ENCODE measurements around the gene MPST.
A peak's percentile ranks its signal among the peaks of the same experiment; 100 is the strongest.

MPST gene

DNA sequence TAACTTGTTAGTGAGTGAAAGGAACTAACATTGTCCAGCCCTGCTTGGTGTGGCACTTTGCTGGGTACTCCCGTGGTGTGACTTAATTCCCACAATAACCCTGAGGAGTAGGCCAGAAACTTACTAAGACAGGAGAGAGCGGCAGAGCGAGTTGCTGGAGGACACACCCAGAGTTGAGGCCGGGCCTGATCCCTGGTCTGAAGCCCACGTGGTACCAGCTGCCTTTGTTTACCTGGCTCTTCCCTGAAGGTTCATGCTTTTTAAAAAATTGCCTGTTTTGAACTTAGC, 594 bp downstream of the MPST start:
- CTCF ChIA-PET: interaction anchor here (0.8 kb wide), 1 partner anchor 177 kb away, joined by 3 read pairs; no protein-coding TSS in a partner anchor
- DNase-seq (ENCODE audit: extremely low spot score): peak; percentile 56
- TF ChIP-seq FOXK2 (IDR thresholded peaks at IDR 0.05) (no peak), HDGF (IDR thresholded peaks at IDR 0.05; ENCODE audit: borderline replicate concordance) (0 out of 2 replicates have a peak, but pooled peaks have one; percentile 26)
- POLR2A ChIA-PET: interaction anchor here (0.6 to 2.8 kb wide), 8 partner anchors 9 to 244 kb away, joined by 3 to 21 read pairs (median 4); partner anchors contain the start of gene IFT27

DNA sequence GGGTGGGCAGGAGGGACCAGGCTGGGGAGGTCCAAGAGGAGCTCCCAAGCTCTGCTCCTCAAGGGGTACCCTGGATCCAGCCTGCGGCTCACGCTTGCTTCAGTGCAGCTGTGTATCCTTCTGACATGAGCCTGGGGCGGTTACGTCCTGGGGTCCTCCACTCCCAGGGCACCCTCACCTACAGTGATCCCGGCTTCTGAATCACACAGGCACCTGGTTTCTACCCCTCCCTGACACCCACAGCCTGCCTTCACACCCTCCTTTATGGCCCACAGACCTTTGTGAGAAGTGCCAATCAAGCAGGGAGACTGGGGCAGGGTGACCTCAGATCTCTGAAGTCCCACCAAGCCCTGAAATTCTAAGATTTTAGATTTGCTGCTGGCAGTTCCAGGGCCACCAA, 1.5 kb downstream of the MPST start:
- POLR2A ChIA-PET: interaction anchor here (2.8 kb wide), 1 partner anchor 11 kb away, joined by 11 read pairs; no protein-coding TSS in a partner anchor
- CTCF ChIA-PET: interaction anchor here (0.6 to 1.5 kb wide), 4 partner anchors 11 to 259 kb away, joined by 3 to 10 read pairs (median 5); no protein-coding TSS in a partner anchor
- TF ChIP-seq BHLHE40 (IDR thresholded peaks at IDR 0.05; ENCODE audit: borderline replicate concordance) (no peak), LEF1 (IDR thresholded peaks at IDR 0.05; ENCODE audit: borderline replicate concordance) (no peak), ZNF384 (IDR thresholded peaks at IDR 0.05) (no peak), SUZ12 (IDR thresholded peaks at IDR 0.05) (no peak), CTBP1 (IDR thresholded peaks at IDR 0.05; ENCODE audit: borderline replicate concordance) (no peak), NFRKB (IDR thresholded peaks at IDR 0.05) (no peak), ELF4 (IDR thresholded peaks at IDR 0.05) (no peak), ARNT (IDR thresholded peaks at IDR 0.05) (no peak), L3MBTL2 (conservative IDR thresholded peaks at IDR 0.05) (no peak), FOXK2 (IDR thresholded peaks at IDR 0.05) (no peak)
- TF ChIP-seq, protein P1, sequence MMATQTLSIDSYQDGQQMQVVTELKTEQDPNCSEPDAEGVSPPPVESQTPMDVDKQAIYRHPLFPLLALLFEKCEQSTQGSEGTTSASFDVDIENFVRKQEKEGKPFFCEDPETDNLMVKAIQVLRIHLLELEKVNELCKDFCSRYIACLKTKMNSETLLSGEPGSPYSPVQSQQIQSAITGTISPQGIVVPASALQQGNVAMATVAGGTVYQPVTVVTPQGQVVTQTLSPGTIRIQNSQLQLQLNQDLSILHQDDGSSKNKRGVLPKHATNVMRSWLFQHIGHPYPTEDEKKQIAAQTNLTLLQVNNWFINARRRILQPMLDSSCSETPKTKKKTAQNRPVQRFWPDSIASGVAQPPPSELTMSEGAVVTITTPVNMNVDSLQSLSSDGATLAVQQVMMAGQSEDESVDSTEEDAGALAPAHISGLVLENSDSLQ (IDR thresholded peaks at IDR 0.05): no peak
- no peak for DNase-seq (ENCODE audit: extremely low spot score)

DNA sequence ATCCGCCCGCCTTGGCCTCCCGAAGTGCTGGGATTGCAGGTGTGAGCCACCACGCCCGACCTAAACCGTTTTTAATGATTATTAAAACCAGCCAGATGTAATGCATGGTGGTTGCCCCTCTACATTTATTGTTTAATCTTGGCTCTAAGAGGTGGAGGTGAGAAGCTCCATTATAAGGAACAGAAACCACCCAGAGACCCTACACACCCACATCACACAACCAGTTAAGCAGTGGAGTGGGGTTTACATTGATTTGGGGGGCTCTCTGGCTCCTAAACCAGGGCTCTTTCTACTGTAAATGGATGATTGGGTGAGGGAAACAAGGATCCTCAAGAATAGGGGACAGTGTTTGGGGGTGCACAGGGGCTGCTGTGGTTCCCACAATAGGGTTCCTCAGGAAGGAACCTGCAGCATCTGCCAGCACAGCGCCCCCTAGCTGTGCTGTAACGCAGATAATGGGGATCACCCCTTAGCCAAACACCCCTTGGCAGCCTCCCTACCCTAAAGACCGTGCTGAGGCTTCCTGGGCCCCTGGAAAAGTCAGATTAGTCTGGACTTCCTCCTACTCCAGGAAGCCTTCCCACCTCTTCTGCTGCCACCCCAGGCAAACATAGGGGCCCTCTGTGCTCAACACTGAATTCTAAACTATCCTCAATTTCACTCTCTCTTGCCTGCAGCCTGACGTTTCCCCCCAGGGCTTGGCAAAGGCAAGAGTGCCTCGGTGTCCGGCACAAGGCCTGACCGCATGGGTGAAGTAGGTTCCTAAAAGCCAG, 2.4 kb downstream of the MPST start:
- POLR2A ChIA-PET: no interaction called here
- peak; percentile 59 for DNase-seq (ENCODE audit: extremely low spot score)
- no peak for TF ChIP-seq SUZ12 (IDR thresholded peaks at IDR 0.05)
- TF ChIP-seq CTBP1 (IDR thresholded peaks at IDR 0.05; ENCODE audit: borderline replicate concordance): no peak
- TF ChIP-seq FOXM1 (IDR thresholded peaks at IDR 0.05; ENCODE audit: borderline replicate concordance): no peak
- TF ChIP-seq LEF1 (IDR thresholded peaks at IDR 0.05; ENCODE audit: borderline replicate concordance): no peak
- no peak for TF ChIP-seq ARNT (IDR thresholded peaks at IDR 0.05)
- CTCF ChIA-PET: interaction anchor here (0.7 to 1.5 kb wide), 3 partner anchors 11 to 23 kb away, joined by 3 to 10 read pairs (median 3); no protein-coding TSS in a partner anchor

DNA sequence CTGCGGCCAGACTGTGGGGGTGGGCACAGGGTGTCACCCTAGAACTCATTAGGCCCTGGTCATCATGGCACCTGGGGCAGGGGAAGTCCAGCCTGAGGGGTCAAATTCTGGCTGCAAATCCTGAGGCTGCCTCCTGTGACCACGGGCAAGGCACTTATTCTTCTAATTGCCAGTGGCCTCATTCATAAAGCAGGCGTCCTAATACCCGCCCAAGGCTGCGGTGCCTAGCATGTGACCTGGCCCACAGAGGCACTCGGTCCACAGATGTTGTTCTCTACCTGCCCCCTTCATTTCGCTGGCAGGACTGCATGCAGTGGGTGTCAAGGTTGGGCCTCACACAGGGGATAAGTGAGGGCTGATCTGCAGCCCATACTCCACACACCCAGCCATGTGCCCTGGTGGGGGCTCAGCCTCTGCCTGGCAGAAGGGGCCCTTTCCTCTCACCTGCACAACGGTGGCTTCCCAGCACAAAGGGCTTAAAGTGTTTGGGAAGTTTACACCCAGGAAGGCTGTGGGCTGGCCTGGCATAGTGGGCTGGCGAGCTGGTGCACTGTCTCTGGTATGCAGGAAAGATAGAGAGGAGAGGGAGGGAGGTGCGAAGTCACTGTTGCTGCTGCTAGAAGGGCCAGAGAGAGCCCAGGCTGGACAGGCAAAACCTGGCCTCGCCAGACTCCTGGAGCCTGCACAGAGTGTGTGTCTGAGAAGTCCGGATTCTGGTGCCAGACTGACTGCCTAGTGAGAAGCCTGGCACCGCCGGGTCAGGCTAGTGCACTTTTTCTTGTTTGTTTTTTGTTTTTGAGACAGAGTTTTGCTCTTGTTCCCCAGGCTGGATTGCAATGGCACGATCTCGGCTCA, 3.2 kb downstream of the MPST start:
- no peak for DNase-seq (ENCODE audit: extremely low spot score)
- ChIA-PET POLR2A (interaction anchor here (1.1 kb wide), 1 partner anchor 29 kb away, joined by 4 read pairs; the partner anchor contains the start of gene KCTD17), CTCF (interaction anchor here (1.1 to 1.5 kb wide), 2 partner anchors 10 to 12 kb away, joined by 3 to 10 read pairs; no protein-coding TSS in a partner anchor)
- no peak for TF ChIP-seq LEF1 (IDR thresholded peaks at IDR 0.05; ENCODE audit: borderline replicate concordance)
- no peak for TF ChIP-seq FOXM1 (IDR thresholded peaks at IDR 0.05; ENCODE audit: borderline replicate concordance)
- no peak for TF ChIP-seq SP1 (IDR thresholded peaks at IDR 0.05)
- no peak for TF ChIP-seq ZNF384 (IDR thresholded peaks at IDR 0.05)
- no peak for TF ChIP-seq CTBP1 (IDR thresholded peaks at IDR 0.05; ENCODE audit: borderline replicate concordance)
- no peak for TF ChIP-seq ELF4 (IDR thresholded peaks at IDR 0.05)
- no peak for TF ChIP-seq L3MBTL2 (conservative IDR thresholded peaks at IDR 0.05)
- TF ChIP-seq BHLHE40 (IDR thresholded peaks at IDR 0.05; ENCODE audit: borderline replicate concordance): no peak
- TF ChIP-seq, protein P1 (IDR thresholded peaks at IDR 0.05): no peak
- TF ChIP-seq HDGF (IDR thresholded peaks at IDR 0.05; ENCODE audit: borderline replicate concordance): no peak
- TF ChIP-seq ARNT (IDR thresholded peaks at IDR 0.05): no peak
- no peak for TF ChIP-seq SUZ12 (IDR thresholded peaks at IDR 0.05)
- TF ChIP-seq TARDBP (IDR thresholded peaks at IDR 0.05): no peak
- TF ChIP-seq FOXK2 (IDR thresholded peaks at IDR 0.05): no peak
- TF ChIP-seq NFRKB (IDR thresholded peaks at IDR 0.05): no peak
- TF ChIP-seq FOXA1 (IDR thresholded peaks at IDR 0.05): no peak

DNA sequence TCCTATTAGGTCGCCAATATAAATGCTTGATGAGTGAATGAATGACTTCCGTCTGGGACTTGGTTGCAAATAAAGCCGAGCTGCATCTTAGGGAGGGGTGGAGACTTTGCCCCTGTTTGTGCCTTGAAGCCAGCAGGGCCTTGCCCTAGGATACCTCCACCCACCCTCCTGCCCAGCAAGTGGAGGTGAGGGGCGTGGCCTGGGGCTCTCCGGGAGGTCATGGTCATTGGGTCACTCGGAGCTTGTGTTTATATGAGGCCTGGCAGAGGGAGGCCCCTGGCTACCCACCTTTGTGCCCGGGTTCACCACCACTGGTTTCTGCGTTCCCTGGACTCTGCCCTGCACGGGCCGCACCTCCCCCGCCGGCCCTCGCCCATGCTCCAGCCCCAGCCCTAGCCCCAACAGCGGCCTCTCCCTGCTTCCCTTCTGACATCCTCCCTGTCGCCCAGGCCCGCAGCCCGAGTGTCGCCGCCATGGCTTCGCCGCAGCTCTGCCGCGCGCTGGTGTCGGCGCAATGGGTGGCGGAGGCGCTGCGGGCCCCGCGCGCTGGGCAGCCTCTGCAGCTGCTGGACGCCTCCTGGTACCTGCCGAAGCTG, 4.3 kb downstream of the MPST start:
- ChIA-PET POLR2A (interaction anchor here (1.1 kb wide), 1 partner anchor 27 kb away, joined by 4 read pairs; the partner anchor contains the start of gene KCTD17), CTCF (no interaction called here)
- no peak for TF ChIP-seq CTBP1 (IDR thresholded peaks at IDR 0.05; ENCODE audit: borderline replicate concordance)
- TF ChIP-seq FOXK2 (IDR thresholded peaks at IDR 0.05): no peak
- TF ChIP-seq HDGF (IDR thresholded peaks at IDR 0.05; ENCODE audit: borderline replicate concordance): no peak
- TF ChIP-seq FOXA1 (IDR thresholded peaks at IDR 0.05): no peak
- no peak for TF ChIP-seq FOXM1 (IDR thresholded peaks at IDR 0.05; ENCODE audit: borderline replicate concordance)
- TF ChIP-seq ARNT (IDR thresholded peaks at IDR 0.05): no peak
- no peak for TF ChIP-seq BHLHE40 (IDR thresholded peaks at IDR 0.05; ENCODE audit: borderline replicate concordance)
- no peak for DNase-seq (ENCODE audit: extremely low spot score)
